Calu3 (cell line): ENCODE measurements around the gene HPD. TPM values are rescaled to one million over a fixed set of nuclear protein-coding genes. Genes with fewer than 3 reads are reported as not detected.

Source experiments
- BruUV-seq: library from RNA; stranded (reverse); fragments of 400-500 nt; replicated peaks from 2 replicates; lab custom pipeline; 2021; lab: Mats Ljungman, UMichigan
- CTCF ChIA-PET: fragments of 300-600 bp; sonication (Branson Sonifier 250); formaldehyde crosslinking; loops from one replicate; lab custom pipeline; 2022; ENCODE audit warnings: antibody characterized with exemption; lab: Charles Lee
- DNase-seq: peaks from one replicate; pipeline ENCODE4 v3.0.0; 2022
- H3K27ac Mint-ChIP-seq: one replicate; pipeline ENCODE4 v1.8.0; 2022; ENCODE audit warnings: mixed read lengths; ENCODE audit not compliant: unreplicated experiment
- H3K27me3 Mint-ChIP-seq: one replicate; pipeline ENCODE4 v1.8.0; 2022; ENCODE audit warnings: mixed read lengths; ENCODE audit not compliant: unreplicated experiment
- H3K36me3 Mint-ChIP-seq: one replicate; pipeline ENCODE4 v1.8.0; 2022; ENCODE audit warnings: mild to moderate bottlenecking, moderate library complexity, mixed read lengths; ENCODE audit not compliant: insufficient read depth, unreplicated experiment
- H3K4me1 Mint-ChIP-seq: one replicate; pipeline ENCODE4 v1.8.0; 2022; ENCODE audit warnings: mild to moderate bottlenecking, low read depth, mixed read lengths; ENCODE audit not compliant: unreplicated experiment
- H3K4me3 Mint-ChIP-seq: one replicate; pipeline ENCODE4 v1.8.0; 2022; ENCODE audit warnings: mild to moderate bottlenecking, low read depth, moderate library complexity, mixed read lengths; ENCODE audit not compliant: unreplicated experiment
- H3K9me3 Mint-ChIP-seq: one replicate; pipeline ENCODE4 v1.8.0; 2022; ENCODE audit warnings: low read depth, mixed read lengths; ENCODE audit not compliant: unreplicated experiment
- intact Hi-C: fragments of 100-400 bp; cut with micrococcal nuclease; formaldehyde crosslinking; loops from one replicate; pipeline ENCODE4 v1.10.0; 2022; ENCODE audit not compliant: unreplicated experiment
- total RNA-seq: library from RNA; stranded (reverse); gene quantifications from 2 replicates; pipeline ENCODE4 v1.2.3, GENCODE V29; 2022
- TF ChIP-seq, protein P1 (sequence below): fragments of 200-600 bp; IDR thresholded peaks from one replicate; pipeline ENCODE4 v1.8.0; 2022; ENCODE audit warnings: antibody characterized with exemption; ENCODE audit not compliant: unreplicated experiment

HPD gene
- total RNA-seq, 1 experiment from 2014 or later, result not detected

DNA sequence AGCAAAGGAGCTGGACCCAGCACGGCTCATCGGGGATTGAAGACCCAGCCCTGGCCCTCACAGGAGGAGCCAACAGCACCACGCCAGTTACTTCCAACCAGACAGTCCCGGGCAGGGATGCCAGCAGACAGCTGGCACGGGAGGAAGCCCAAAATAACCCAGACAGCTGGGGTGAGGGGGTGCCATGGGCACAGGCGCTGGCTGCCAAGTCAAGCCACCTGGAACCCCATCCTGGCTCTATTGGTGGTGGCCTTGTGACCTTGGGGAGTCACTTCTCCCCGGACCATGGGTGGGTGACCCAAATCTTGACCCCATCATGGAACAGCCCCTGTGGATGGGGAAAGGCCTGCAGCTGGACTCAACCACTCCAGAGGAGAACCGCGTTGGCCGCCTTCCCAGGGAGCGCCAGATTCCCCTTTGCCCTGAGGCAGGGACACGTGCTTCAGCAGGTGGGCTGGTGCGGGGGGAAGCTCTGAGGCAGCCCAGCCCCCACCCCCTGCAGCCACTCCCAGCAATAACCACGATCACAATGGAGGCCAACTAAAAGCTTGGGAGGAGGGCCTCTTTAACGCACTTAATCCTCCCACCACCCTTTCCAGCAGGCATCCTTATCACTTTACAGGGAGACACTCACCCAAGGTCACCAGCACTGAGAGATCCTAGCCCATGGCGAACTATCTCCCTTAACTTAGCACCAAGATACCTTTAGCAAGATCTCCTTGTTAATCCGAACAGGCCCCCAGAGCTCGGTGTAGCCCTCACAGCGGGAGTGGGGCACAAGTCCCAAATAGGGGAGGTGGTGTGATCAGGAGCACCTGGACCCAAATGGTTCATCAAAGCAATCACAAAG lies 60.5 kb downstream of the HPD start:
- Mint-ChIP-seq H3K27ac (peak overlapping the region; percentile 93), H3K9me3 (no peaks in the 10 kb centered on the region), H3K4me3 (peak overlapping the region; percentile 76), H3K36me3 (peaks cover 83% of the 10 kb centered on the region), H3K27me3 (no peaks in the 10 kb centered on the region), H3K4me1 (peaks cover 73% of the 10 kb centered on the region)
- TF ChIP-seq, protein P1, sequence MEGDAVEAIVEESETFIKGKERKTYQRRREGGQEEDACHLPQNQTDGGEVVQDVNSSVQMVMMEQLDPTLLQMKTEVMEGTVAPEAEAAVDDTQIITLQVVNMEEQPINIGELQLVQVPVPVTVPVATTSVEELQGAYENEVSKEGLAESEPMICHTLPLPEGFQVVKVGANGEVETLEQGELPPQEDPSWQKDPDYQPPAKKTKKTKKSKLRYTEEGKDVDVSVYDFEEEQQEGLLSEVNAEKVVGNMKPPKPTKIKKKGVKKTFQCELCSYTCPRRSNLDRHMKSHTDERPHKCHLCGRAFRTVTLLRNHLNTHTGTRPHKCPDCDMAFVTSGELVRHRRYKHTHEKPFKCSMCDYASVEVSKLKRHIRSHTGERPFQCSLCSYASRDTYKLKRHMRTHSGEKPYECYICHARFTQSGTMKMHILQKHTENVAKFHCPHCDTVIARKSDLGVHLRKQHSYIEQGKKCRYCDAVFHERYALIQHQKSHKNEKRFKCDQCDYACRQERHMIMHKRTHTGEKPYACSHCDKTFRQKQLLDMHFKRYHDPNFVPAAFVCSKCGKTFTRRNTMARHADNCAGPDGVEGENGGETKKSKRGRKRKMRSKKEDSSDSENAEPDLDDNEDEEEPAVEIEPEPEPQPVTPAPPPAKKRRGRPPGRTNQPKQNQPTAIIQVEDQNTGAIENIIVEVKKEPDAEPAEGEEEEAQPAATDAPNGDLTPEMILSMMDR, result no peak
- intact Hi-C loops, result loop anchor here (1.0 kb wide), 1 partner anchor 90 kb away; the partner anchor contains the start of gene PSMD9
- CTCF ChIA-PET, result interaction anchor here (8.7 kb wide), 1 partner anchor 13 kb away, joined by 179 read pairs; no protein-coding TSS in a partner anchor
- DNase-seq, result no peak
- no TSS peak for BruUV-seq

DNA sequence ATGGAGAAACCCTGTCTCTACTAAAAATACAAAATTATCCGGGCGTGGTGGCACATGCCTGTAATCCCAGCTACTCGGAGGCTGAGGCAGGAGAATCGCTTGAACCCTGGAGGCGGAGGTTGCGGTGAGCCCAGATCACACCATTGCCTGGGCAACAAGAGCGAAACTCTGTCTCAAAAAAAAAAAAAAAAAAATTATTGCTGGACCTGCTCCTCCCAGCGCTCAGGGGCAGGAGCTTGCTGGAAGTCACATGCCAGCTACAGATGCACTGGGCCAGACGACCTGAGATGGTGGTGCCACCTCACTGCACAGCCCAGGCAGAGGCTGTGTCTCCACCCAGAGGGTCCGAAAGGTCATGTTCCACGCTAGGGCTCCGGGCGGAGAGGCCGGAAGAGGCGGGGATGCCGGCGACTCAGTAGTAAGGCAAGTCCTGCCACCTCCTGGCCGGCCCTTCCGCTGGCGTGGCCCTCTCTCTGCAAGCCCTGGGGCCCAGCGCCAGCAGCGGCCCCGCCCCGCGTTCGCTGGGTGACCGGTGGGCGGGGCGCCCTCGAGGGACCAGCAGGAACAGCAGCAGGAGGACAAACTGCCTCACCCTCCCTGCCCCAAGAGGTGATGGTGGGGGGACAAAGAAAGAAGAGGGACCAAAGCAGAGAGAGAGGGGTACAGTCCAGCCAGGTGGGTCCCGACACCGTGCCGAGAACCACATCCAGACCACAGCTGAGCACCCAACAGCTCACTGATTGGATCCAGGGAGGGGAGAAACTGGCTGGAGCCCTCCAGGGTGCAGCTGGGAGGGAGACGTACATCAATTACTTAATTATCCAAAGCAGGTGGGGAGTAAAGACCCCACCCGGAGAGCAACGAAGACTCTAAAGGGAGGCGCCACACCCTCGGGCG lies 61.6 kb downstream of the HPD start:
- peak; percentile 98 for DNase-seq
- no peaks in the 10 kb centered on the region for H3K9me3 Mint-ChIP-seq
- H3K27ac Mint-ChIP-seq, result peak overlapping the region; percentile 93
- H3K4me3 Mint-ChIP-seq, result peak overlapping the region; percentile 76
- CTCF ChIA-PET, result interaction anchor here (0.6 to 8.7 kb wide), 7 partner anchors 10 to 91 kb away, joined by 3 to 179 read pairs (median 6); partner anchors contain the start of gene PSMD9
- H3K4me1 Mint-ChIP-seq, result peaks cover 73% of the 10 kb centered on the region
- peaks cover 83% of the 10 kb centered on the region for H3K36me3 Mint-ChIP-seq
- intact Hi-C loops, result loop anchor here (1.0 kb wide), 1 partner anchor 91 kb away; the partner anchor contains the start of gene PSMD9
- no TSS peak for BruUV-seq
- TF ChIP-seq, protein P1, result no peak
- H3K27me3 Mint-ChIP-seq, result no peaks in the 10 kb centered on the region

GRCh38 chr12:121795034-121795968 lies 63.4 kb downstream of the HPD start:
- Mint-ChIP-seq H3K27ac (peak overlapping the region; percentile 89), H3K4me3 (peak overlapping the region; percentile 86), H3K27me3 (no peaks in the 10 kb centered on the region), H3K9me3 (no peaks in the 10 kb centered on the region), H3K4me1 (peaks cover 79% of the 10 kb centered on the region), H3K36me3 (peaks cover 86% of the 10 kb centered on the region)
- TF ChIP-seq, protein P1, result peak; percentile 96
- CTCF ChIA-PET, result interaction anchor here (0.6 to 8.7 kb wide), 27 partner anchors 8 to 559 kb away, joined by 3 to 179 read pairs (median 6); partner anchors contain the start of gene PSMD9
- intact Hi-C loops, result loop anchor here (1.0 kb wide), 1 partner anchor 17 kb away; no protein-coding TSS in a partner anchor
- DNase-seq, result peak; percentile 92
- BruUV-seq, result no TSS peak
